ENCODE results near the gene LRRK2.

Gene LRRK2

GRCh38 chr12:40223646-40224045, 1.2 kb upstream of the LRRK2 start:
- TF ChIP-seq RARB (CRISPR knock-in tag; IDR thresholded peaks at IDR 0.05): no peak
- TF ChIP-seq ARNTL (CRISPR knock-in tag; IDR thresholded peaks at IDR 0.05; ENCODE audit: borderline replicate concordance, low read depth): no peak
- ATAC-seq: no peak

GRCh38 chr12:40225337-40225983, 663 bp downstream of the LRRK2 start:
- ATAC-seq: no peak
- TF ChIP-seq ESRRG (CRISPR knock-in tag; IDR thresholded peaks at IDR 0.05) (no peak), TOX (CRISPR knock-in tag; IDR thresholded peaks at IDR 0.05; ENCODE audit: borderline replicate concordance) (no peak), RARB (CRISPR knock-in tag; IDR thresholded peaks at IDR 0.05) (no peak), ISL1 (CRISPR knock-in tag; IDR thresholded peaks at IDR 0.05) (no peak), ZNF8 (CRISPR knock-in tag; IDR thresholded peaks at IDR 0.05) (no peak), ZNF70 (CRISPR knock-in tag; IDR thresholded peaks at IDR 0.05) (no peak), ZC3H10 (CRISPR knock-in tag; IDR thresholded peaks at IDR 0.05) (no peak), CREB5 (CRISPR knock-in tag; IDR thresholded peaks at IDR 0.05; ENCODE audit: low read depth) (no peak), ZFP30 (CRISPR knock-in tag; IDR thresholded peaks at IDR 0.05) (no peak), SNAI2 (CRISPR knock-in tag; IDR thresholded peaks at IDR 0.05) (no peak), PPARA (CRISPR knock-in tag; IDR thresholded peaks at IDR 0.05; ENCODE audit: borderline replicate concordance) (no peak), CSRNP3 (CRISPR knock-in tag; IDR thresholded peaks at IDR 0.05) (no peak), PATZ1 (CRISPR knock-in tag; IDR thresholded peaks at IDR 0.05; ENCODE audit: borderline replicate concordance) (no peak), CSDC2 (CRISPR knock-in tag; IDR thresholded peaks at IDR 0.05) (no peak)

- TF ChIP-seq ZC3H10 (CRISPR knock-in tag; IDR thresholded peaks at IDR 0.05) (no peak), TSHZ2 (CRISPR knock-in tag; IDR thresholded peaks at IDR 0.05) (no peak), ZNF565 (CRISPR knock-in tag; conservative IDR thresholded peaks at IDR 0.05; ENCODE audit: low read depth) (no peak), ZFP3 (CRISPR knock-in tag; IDR thresholded peaks at IDR 0.05) (no peak), RARB (CRISPR knock-in tag; IDR thresholded peaks at IDR 0.05) (no peak), ISL1 (CRISPR knock-in tag; IDR thresholded peaks at IDR 0.05) (no peak), ARNTL (CRISPR knock-in tag; IDR thresholded peaks at IDR 0.05; ENCODE audit: borderline replicate concordance, low read depth) (no peak), TOX (CRISPR knock-in tag; IDR thresholded peaks at IDR 0.05; ENCODE audit: borderline replicate concordance) (no peak), CSDC2 (CRISPR knock-in tag; IDR thresholded peaks at IDR 0.05) (no peak), ZNF70 (CRISPR knock-in tag; IDR thresholded peaks at IDR 0.05) (no peak), ZNF8 (CRISPR knock-in tag; IDR thresholded peaks at IDR 0.05) (no peak), CREB5 (CRISPR knock-in tag; IDR thresholded peaks at IDR 0.05; ENCODE audit: low read depth) (no peak), ESRRG (CRISPR knock-in tag; IDR thresholded peaks at IDR 0.05) (no peak), POU6F1 (CRISPR knock-in tag; IDR thresholded peaks at IDR 0.05; ENCODE audit: borderline replicate concordance, low read depth) (no peak), TCF4 (CRISPR knock-in tag; IDR thresholded peaks at IDR 0.05; ENCODE audit: borderline replicate concordance) (no peak), SNAI2 (CRISPR knock-in tag; IDR thresholded peaks at IDR 0.05) (no peak), BACH2 (CRISPR knock-in tag; IDR thresholded peaks at IDR 0.05; ENCODE audit: borderline replicate concordance) (no peak), GLIS3 (CRISPR knock-in tag; IDR thresholded peaks at IDR 0.05) (no peak), PATZ1 (CRISPR knock-in tag; IDR thresholded peaks at IDR 0.05; ENCODE audit: borderline replicate concordance) (no peak), ZFP30 (CRISPR knock-in tag; IDR thresholded peaks at IDR 0.05) (no peak)
- no peak for ATAC-seq
Measured at GRCh38 chr12:40225984-40226602, 1.3 kb downstream of the LRRK2 start.
